HL-60 (cell line): ENCODE measurements around the gene NR5A2.

ENCODE experiments used
- DNase-seq, 2 experiments: peaks; one replicate each; pipeline ENCODE4 v3.0.0-alpha.2; 2010 to 2020; ENCODE audit warnings: low read depth in 1 of 2, low spot score in 1 of 2
- H3K27ac ChIP-seq: fragments of 250-450 bp; sonication (Bioruptor Pico); replicated peaks from 2 replicates; pipeline ENCODE4 v1.5.1; 2020; ENCODE audit warnings: mild to moderate bottlenecking, moderate library complexity
- H3K27me3 ChIP-seq: fragments of 250-450 bp; sonication (Bioruptor Pico); 2 replicates; pipeline ENCODE4 v1.5.1; 2021; ENCODE audit warnings: mild to moderate bottlenecking, moderate library complexity; ENCODE audit not compliant: insufficient read depth, poor library complexity, severe bottlenecking
- H3K4me3 ChIP-seq: replicated peaks from 2 replicates; pipeline ENCODE4 v1.5.1; 2011; ENCODE audit warnings: mild to moderate bottlenecking, control low read depth, low read length; ENCODE audit not compliant: insufficient read depth
- CTCF ChIP-seq: IDR thresholded peaks from one replicate; pipeline ENCODE4 v1.5.1; 2011; ENCODE audit warnings: low read length, control low read depth, inconsistent platforms; ENCODE audit not compliant: insufficient read depth
- GABPA ChIP-seq: IDR thresholded peaks from 2 replicates; pipeline ENCODE4 v1.6.1; 2012; ENCODE audit warnings: low read depth
- POLR2AphosphoS5 ChIP-seq: IDR thresholded peaks from 2 replicates; pipeline ENCODE4 v1.6.1; 2012; ENCODE audit warnings: low read depth
- REST ChIP-seq: IDR thresholded peaks from 2 replicates; pipeline ENCODE4 v1.6.1; 2012; ENCODE audit warnings: low read depth; ENCODE audit not compliant: insufficient replicate concordance
- SPI1 ChIP-seq: IDR thresholded peaks from 2 replicates; pipeline ENCODE4 v1.6.1; 2012; ENCODE audit warnings: low read depth, mild to moderate bottlenecking, borderline replicate concordance

Gene NR5A2

GRCh38 chr1:200180821-200181220, 153.3 kb downstream of the NR5A2 start:
- no peaks in the 10 kb centered on the region for H3K27me3 ChIP-seq
- DNase-seq: no peak
- TF ChIP-seq POLR2AphosphoS5: no peak
- no peak for TF ChIP-seq REST
- no peak for TF ChIP-seq CTCF
- no peak for TF ChIP-seq SPI1
- TF ChIP-seq GABPA: no peak
- no peak overlapping the region for H3K27ac ChIP-seq
- H3K4me3 ChIP-seq: no peak overlapping the region

- DNase-seq: no peak
- Histone ChIP-seq H3K27ac (no peak overlapping the region), H3K27me3 (no peaks in the 10 kb centered on the region), H3K4me3 (no peak overlapping the region)
- TF ChIP-seq GABPA (no peak), CTCF (no peak), REST (no peak)
Measured at GRCh38 chr1:200181861-200182260, 154.4 kb downstream of the NR5A2 start.

- DNase-seq: no peak
- no peak for TF ChIP-seq SPI1
- Histone ChIP-seq H3K27ac (no peak overlapping the region), H3K27me3 (no peaks in the 10 kb centered on the region), H3K4me3 (no peak overlapping the region)
Measured at GRCh38 chr1:200182701-200183100, 155.2 kb downstream of the NR5A2 start.

GRCh38 chr1:200183637-200184036, 156.1 kb downstream of the NR5A2 start:
- TF ChIP-seq GABPA (no peak), CTCF (no peak), REST (no peak), SPI1 (no peak), POLR2AphosphoS5 (no peak)
- no peaks in the 10 kb centered on the region for H3K27me3 ChIP-seq
- H3K4me3 ChIP-seq: no peak overlapping the region
- peak overlapping the region; percentile 43 for H3K27ac ChIP-seq
- no peak for DNase-seq
